ENCODE data around the gene EVX1. TPM values are rescaled to one million over a fixed set of nuclear protein-coding genes. Genes with fewer than 3 reads are reported as not detected.

The EVX1 gene
- total RNA-seq, 1 experiment from 2014 or later = 0.10 TPM

DNA sequence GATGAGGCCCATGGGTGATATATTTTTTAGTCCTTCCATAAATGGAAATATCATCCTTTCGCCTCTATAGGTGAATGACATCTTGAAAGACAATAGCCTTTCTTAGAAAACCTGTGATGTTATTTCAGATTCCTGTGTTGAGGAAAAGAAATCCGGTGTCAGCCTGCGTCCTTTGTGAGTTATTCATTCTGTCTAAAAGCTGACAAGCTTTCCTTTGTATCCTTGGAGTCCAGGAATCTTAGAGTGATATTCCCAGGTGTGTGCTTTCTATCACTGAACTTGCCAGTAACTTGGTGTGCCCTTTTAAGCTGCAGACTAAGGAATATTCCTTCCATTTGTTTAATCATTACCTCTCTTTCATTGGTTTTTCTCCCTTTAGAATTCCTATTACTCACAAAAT is 41.0 kb downstream of the EVX1 start:
- no TSS peak for BruUV-seq (replicated peaks)
- no peak for TF ChIP-seq SIN3A (IDR thresholded peaks at IDR 0.05; ENCODE audit: borderline replicate concordance, insufficient read depth, low read depth, low read length)
- no peak for TF ChIP-seq POLR2AphosphoS5 (IDR thresholded peaks at IDR 0.05; ENCODE audit: low read depth, low read length)
- TF ChIP-seq, protein P1, sequence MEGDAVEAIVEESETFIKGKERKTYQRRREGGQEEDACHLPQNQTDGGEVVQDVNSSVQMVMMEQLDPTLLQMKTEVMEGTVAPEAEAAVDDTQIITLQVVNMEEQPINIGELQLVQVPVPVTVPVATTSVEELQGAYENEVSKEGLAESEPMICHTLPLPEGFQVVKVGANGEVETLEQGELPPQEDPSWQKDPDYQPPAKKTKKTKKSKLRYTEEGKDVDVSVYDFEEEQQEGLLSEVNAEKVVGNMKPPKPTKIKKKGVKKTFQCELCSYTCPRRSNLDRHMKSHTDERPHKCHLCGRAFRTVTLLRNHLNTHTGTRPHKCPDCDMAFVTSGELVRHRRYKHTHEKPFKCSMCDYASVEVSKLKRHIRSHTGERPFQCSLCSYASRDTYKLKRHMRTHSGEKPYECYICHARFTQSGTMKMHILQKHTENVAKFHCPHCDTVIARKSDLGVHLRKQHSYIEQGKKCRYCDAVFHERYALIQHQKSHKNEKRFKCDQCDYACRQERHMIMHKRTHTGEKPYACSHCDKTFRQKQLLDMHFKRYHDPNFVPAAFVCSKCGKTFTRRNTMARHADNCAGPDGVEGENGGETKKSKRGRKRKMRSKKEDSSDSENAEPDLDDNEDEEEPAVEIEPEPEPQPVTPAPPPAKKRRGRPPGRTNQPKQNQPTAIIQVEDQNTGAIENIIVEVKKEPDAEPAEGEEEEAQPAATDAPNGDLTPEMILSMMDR (IDR thresholded peaks at IDR 0.05) = no peak
- no peak for TF ChIP-seq TCF7L2 (IDR thresholded peaks at IDR 0.05; ENCODE audit: low read depth, low read length)
- TF ChIP-seq, protein P2, sequence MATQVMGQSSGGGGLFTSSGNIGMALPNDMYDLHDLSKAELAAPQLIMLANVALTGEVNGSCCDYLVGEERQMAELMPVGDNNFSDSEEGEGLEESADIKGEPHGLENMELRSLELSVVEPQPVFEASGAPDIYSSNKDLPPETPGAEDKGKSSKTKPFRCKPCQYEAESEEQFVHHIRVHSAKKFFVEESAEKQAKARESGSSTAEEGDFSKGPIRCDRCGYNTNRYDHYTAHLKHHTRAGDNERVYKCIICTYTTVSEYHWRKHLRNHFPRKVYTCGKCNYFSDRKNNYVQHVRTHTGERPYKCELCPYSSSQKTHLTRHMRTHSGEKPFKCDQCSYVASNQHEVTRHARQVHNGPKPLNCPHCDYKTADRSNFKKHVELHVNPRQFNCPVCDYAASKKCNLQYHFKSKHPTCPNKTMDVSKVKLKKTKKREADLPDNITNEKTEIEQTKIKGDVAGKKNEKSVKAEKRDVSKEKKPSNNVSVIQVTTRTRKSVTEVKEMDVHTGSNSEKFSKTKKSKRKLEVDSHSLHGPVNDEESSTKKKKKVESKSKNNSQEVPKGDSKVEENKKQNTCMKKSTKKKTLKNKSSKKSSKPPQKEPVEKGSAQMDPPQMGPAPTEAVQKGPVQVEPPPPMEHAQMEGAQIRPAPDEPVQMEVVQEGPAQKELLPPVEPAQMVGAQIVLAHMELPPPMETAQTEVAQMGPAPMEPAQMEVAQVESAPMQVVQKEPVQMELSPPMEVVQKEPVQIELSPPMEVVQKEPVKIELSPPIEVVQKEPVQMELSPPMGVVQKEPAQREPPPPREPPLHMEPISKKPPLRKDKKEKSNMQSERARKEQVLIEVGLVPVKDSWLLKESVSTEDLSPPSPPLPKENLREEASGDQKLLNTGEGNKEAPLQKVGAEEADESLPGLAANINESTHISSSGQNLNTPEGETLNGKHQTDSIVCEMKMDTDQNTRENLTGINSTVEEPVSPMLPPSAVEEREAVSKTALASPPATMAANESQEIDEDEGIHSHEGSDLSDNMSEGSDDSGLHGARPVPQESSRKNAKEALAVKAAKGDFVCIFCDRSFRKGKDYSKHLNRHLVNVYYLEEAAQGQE (IDR thresholded peaks at IDR 0.05; ENCODE audit: insufficient read depth in 1 of 2, low read depth in 2 of 2, low read length in 1 of 2) = no peak
- CTCF ChIA-PET = no interaction called here
- Histone ChIP-seq H3K27ac (ENCODE audit: low read length) (no peak overlapping the region), H3K27me3 (ENCODE audit: control insufficient read depth, insufficient read depth, low read length) (peaks cover 17% of the 10 kb centered on the region), H3K4me1 (ENCODE audit: control insufficient read depth, insufficient read depth, low read length) (0 out of 2 replicates have a peak, but pooled peaks cover 3% of the 10 kb centered on the region), H3K36me3 (ENCODE audit: control insufficient read depth, insufficient read depth, low read length) (no peaks in the 10 kb centered on the region), H3K9me3 (ENCODE audit: control insufficient read depth, insufficient read depth, low read depth, low read length) (no peaks in the 10 kb centered on the region), H3K4me3 (ENCODE audit: low read depth in 2 of 2, low read length in 2 of 2) (no peak overlapping the region)
- intact Hi-C loops (cut with micrococcal nuclease; ENCODE audit: unreplicated experiment) = no loop called here
- no peak for DNase-seq (ENCODE audit: low read depth, low spot score)
- POLR2A ChIA-PET = no interaction called here
- no peak for ATAC-seq
- in situ Hi-C loops (cut with HindIII; ENCODE audit: low pct_unique_long_range_greater_than_20kb, low sequenced_read_pairs) = no loop called here

DNA sequence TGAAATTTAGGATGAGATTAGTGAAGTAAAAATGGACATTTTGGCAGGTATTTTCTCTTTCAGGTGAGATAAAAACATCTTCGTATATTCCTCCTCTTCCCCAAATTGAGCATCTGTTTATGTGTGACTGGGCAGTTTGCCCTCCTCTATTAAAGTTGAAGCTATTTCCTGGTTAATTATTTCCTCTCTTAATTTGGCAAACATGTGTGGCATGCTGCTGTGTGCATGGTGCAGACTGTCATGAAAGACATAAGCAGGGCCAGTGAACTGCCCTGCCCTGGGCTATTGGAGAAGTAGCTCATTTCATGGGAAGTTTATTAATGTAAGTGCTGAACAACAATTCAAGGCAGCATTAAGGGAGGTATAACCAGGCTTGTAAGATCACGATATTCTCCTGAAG is 52.6 kb downstream of the EVX1 start:
- Histone ChIP-seq H3K36me3 (ENCODE audit: control insufficient read depth, insufficient read depth, low read length) (no peaks in the 10 kb centered on the region), H3K27me3 (ENCODE audit: control insufficient read depth, insufficient read depth, low read length) (no peaks in the 10 kb centered on the region), H3K27ac (ENCODE audit: low read length) (no peak overlapping the region), H3K4me3 (ENCODE audit: low read depth in 2 of 2, low read length in 2 of 2) (no peak overlapping the region), H3K4me1 (ENCODE audit: control insufficient read depth, insufficient read depth, low read length) (no peaks in the 10 kb centered on the region), H3K9me3 (ENCODE audit: control insufficient read depth, insufficient read depth, low read depth, low read length) (no peaks in the 10 kb centered on the region)
- no TSS peak for BruUV-seq (replicated peaks)
- intact Hi-C loops (cut with micrococcal nuclease; ENCODE audit: unreplicated experiment) (no loop called here), in situ Hi-C loops (cut with HindIII; ENCODE audit: low pct_unique_long_range_greater_than_20kb, low sequenced_read_pairs) (no loop called here)
- CTCF ChIA-PET = no interaction called here
- ATAC-seq = no peak
- POLR2A ChIA-PET = no interaction called here
- no peak for TF ChIP-seq SIN3A (IDR thresholded peaks at IDR 0.05; ENCODE audit: borderline replicate concordance, insufficient read depth, low read depth, low read length)
- TF ChIP-seq, protein P1 (IDR thresholded peaks at IDR 0.05) = no peak
- TF ChIP-seq, protein P2 (IDR thresholded peaks at IDR 0.05; ENCODE audit: insufficient read depth in 1 of 2, low read depth in 2 of 2, low read length in 1 of 2) = no peak
- no peak for TF ChIP-seq TCF7L2 (IDR thresholded peaks at IDR 0.05; ENCODE audit: low read depth, low read length)
- no peak for TF ChIP-seq POLR2AphosphoS5 (IDR thresholded peaks at IDR 0.05; ENCODE audit: low read depth, low read length)
- no peak for DNase-seq (ENCODE audit: low read depth, low spot score)

All from Panc1 (cell line).